HG03469 (cell line): ENCODE data around the gene MRPL42.
"Not testable (repeated sequence)": the region's sequence is repeated elsewhere in the genome, so short reads cannot be mapped to it uniquely, and the experiment has no call there.

Experiments
- ATAC-seq: cut with Tn5 transposase; IDR thresholded peaks from one replicate; pipeline ENCODE4 v1.9.1; 2021; ENCODE audit warnings: mild to moderate bottlenecking, moderate library complexity, moderate number of reproducible peaks; ENCODE audit not compliant: unreplicated experiment

The MRPL42 gene

DNA sequence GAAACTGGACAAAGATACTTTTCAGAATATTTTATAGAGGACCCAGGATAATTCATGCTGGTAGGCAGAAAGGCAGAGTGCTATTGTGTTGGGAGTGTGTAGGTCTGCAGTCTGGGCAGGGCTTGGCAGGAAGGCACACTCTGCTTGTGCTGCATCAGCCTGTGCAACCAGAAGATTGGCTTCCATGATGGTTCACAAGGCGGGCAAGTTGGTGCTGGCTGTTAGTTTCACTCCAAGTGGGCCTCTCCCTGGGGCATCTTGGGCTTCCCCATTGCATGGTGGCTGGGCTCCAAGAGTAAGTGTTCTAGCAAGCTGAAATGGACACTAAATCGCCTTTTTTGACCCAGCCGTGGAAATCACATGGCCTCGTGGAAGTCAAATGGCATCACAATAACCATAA is 23.7 kb upstream of the MRPL42 start:
- no peak for ATAC-seq

DNA sequence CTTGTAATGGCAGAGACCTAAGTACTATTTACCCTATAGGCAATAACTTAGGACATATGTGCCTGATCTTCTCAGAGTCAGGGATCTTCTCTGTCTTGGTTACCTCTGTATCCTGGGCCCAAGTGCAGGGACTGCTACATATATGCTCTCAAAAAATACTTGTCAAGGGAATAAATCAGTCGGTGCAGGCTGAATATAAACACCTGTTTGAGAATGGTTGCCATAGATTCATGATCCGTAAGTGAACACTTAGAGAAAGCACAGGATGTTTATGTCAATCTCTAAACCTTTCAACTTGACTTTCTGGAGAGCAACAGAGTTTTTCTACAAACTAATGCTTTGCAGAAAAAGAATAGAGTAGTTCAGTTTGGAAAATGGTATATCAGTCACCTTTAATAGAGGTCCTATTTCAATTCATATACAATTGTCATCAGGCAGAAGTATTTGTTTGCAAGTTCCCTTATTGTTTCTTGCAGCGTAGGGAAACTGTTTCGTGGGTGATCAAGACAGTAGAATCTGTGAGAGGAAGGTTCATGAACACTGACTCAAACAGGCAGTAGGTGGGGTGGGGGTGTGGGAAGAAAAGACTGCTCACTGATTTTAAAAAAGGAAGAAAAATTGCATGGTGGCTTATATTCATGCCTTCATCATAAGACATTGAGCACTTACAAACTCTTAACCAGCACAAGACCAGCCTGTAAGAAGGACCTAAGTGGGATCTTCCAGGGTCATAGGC is 19.6 kb upstream of the MRPL42 start:
- no peak for ATAC-seq

DNA sequence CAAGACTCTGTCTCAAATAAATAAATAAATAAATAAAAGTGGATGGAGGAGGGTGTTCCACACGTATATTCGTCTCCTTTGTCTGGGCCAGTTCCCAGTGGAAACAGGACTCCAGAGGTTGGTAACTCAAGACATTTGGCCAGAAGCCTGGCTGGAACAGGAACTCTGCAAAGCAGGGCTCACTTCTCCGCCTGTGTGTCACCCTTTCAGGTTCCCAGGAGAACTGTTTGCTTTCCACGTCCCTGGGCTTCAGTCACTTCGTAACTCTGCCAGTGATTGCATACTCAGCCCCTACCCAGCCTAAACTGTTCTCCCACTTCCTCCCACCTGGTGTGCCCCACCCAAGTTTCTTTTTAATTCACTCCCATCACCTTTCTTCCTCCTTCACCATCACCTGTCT is 18.5 kb upstream of the MRPL42 start:
- ATAC-seq, result peak; percentile 17

DNA sequence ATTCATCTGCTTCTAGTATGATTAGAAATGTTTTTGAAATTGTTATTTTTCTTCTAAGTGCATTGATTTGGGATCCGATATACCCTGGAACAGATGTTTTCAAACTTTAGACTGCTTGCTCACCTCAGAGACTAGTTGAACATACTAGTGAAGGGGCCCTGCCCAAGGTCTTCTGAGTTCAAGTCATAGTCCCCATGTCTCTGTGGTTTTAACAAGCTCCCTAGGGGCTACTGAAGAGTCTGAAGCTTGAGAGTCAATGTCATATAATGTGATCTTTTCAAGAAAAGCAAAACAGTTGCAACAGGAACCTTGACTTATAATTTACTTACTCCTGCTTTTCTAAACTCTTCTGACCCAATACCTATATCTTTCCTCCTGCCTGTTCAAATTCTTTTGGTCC is 18.0 kb upstream of the MRPL42 start:
- ATAC-seq, result peak; percentile 84

DNA sequence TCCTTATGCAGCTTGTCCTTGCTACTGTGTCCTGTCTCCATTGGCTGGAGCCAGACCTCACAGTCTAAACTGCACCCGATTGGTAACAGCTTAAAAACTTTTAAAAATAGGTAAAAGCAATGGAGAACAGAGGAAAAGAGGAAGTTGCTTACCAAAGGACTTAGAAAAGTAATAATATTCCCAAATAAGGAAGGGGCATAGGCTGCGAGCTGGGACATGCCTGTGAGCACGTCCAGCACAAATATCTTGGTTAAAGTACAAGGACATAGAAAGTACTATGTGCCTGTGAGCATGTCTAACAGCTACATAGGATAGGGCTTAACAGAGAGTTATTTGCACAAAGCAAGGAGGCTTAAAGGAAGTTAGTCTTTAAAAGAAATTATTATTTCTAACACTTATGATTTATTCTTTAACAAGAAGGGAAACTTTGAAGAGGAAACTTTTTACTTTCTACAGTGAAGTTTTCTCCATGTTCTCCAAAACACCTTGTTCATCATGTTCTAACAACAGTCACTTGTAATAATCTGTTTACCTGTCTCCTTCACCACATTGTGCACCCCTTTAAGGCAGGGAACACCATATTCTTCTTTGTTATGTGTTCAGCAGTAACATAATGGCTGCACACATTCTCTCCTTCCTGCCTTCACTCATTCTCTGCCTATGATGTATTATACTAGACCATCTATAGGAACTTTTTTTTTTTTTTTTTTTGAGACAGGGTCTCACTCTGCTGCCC is 15.7 kb upstream of the MRPL42 start:
- no peak for ATAC-seq

DNA sequence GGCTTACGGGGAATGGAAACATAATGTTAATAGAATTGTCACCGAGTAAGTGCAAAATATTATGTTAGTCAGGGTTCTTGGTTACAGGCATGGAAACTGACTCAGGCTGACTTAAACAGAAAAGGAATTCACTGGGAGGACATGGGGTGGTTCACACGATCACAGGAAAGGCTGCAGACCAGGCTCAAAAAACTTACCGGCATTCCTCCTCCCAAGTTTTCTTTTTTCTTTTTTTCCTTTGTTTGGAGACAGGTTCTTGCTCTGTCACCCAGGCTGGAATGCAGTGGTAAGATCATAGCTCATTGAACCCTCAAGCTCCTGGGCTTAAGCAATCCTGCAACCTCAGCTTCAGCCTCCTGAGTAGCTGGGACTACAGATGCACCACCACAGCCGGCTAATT is 13.7 kb upstream of the MRPL42 start:
- ATAC-seq, result no peak

DNA sequence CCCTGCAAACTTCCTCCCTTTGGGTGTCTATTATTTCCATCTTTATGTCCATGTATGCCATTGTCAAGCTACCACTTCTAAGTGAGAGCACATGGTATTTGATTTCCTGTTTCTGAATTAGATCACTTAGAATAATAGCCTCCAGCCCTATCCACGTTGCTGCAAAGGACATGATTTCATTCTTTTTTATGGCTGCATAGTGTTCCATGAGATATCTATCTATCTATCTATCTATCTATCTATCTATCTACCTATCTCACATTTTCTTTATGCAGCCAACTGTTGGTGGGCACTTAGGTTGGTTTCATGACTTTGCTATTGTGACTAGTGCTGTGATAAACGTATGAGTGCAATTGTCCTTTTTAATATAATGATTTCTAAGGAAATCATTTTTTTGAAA is 11.2 kb upstream of the MRPL42 start:
- ATAC-seq, result no peak

DNA sequence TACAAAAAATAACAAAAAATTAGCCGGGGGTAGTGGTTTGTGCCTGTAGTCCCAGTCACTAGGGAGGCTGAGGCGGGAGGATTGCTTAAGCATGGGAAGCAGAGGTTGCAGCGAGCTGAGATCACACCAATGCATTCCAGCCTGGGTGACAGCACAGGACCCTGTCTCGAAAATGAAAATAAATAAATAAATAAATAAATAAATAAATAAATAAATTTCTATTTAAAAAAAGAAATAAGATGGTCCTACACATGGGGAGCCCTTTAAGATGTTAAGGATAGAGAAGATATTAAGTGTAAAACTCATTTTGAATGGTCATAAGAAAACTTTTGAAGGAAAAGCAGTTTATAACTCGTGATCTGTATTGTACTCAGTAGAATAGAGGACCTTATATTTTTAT is 8.2 kb upstream of the MRPL42 start:
- no peak for ATAC-seq

DNA sequence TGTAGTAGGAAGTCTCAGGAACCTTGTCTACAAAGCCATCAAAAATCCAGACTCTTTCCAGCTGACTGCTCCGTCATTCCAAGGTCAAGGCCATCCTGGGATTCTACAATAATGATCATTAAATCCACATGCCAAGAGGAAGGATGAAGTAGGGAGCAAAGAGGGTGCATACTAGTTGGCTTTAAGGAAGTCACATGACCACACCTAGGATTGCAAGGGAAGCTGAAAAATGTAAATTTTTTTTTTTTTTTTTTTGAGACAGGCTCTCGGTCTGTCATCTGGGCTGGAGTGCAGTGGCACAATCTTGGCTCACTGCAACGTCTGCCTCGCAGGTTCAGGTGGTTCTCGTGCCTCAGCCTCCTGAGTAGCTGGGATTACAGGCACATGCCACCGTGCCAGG is 7.3 kb upstream of the MRPL42 start:
- no peak for ATAC-seq

DNA sequence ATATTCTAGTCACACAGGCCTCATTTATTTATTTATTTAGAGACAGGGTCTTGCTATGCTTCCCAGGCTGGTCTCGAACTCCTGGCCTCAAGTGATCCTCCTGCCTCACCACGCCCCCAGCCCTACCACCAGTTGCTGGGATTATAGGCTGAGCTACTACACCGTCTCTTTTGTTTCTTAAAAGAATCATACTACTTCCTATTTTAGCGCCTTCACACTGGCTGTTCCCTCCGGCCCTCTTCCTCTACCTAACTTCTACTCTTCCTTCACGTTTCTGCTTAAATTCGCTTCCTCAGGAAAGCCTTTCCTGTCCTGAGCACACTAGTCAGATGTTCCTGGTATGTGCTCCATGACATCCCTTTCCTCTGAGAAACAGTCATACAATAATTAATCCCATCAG is 6.4 kb upstream of the MRPL42 start:
- ATAC-seq, result no peak

DNA sequence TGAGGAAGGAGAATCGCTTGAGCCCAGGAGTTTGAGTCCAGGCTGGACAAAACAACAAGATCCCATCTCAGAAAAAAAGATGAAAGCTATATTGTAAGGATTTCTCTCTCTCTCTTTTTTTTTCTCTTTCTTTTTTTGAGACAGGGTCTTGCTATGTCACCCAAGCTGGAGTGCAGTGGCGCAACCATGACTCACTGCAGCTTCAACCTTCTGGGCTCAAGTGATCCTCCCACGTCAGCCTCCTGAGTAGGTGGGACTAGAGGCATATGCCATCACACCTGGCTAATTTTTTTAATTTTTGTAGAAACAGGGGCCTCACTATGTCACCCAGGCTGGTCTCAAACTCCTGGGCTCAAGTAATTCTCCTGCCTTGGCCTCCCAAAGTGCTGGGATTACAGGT is 5.8 kb upstream of the MRPL42 start:
- ATAC-seq, result no peak

DNA sequence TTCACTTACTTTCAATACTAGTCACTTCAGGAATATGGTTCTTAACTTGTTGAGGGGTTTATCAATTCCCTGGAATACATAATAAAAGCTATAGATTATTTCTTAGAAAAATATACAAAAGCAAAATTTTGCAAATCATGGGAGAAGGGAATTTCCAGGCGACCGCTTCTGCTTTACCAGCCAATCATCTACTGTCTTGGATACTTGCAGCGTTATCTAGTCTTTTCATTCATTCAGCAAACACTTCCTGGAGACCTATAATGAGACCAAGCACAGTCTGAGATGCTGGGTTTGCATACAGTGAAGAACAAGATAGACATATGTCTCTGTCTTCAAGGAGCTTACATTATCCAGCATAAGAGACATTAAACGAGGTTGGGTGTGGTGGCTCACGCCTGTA is 1.5 kb upstream of the MRPL42 start:
- ATAC-seq, result no peak

DNA sequence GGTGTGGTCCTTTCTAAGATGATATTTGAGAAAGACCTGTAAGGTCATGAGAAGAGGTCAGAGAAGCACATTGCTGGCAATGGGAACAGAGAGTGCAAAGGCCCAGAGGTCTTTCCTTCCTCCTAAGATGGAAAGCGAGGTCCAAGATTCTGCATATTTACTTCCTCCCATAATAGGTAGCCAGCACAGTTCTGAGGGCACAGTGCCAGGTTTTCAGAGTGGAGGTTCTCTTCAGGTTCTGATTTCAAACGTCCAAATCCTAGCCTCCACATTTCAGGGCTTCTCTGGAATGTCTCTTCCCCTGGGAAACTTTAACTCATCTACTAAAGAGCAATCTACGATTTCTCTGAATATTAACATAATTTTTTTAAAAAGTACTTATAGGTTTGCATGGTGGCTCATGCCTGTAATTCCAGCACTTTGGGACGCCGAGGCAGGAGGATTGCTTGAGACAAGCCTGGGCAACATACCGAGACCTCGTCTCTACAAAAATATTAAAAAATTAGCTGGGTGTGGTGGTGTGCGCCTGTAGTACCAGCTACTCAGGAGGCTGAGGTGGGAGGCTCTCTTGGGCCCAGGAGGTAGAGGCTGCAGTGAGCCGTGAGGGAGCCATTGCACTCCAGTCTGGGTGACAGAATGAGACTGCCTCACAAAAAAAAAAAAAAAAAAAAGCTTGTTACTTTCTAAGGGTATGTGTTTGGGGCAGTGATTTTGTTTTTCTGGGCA is 526 bp upstream of the MRPL42 start:
- no peak for ATAC-seq

DNA sequence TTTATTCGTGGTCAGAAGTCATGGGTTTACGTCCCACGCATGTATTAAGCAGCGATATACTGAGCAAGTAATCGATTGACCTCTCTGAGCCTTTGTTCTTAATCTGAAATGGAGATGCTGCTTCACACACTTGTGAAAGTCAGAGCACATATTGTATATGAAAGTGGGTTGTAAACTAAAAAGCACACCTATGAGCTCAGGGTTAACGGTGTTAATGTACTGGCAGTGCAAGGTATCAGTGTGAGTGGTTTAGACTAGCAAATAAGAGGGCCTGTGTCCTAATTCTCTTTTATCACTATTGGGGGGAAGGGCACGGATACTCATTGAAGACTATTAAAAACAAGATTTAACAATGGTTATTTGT is 676 bp downstream of the MRPL42 start:
- peak; percentile 9 for ATAC-seq

DNA sequence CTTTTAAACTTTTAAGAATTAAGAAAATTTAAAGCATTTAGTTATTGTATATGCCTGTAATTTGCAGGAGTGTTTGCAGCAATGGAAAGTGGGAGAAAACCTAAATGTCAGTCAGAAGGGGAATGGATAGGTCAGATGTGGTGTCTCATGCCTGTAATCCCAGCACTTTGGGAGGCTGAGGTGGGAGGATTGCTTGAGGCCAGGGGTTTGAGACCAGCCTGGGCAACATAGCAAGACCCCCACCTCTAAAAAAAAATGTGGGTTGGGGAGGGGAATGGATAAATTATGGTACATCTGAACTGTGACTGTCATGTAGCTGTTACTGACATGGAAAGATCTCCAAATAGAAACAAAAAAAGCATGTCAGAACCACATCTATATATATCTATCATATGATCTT is 2.1 kb downstream of the MRPL42 start:
- no peak for ATAC-seq

DNA sequence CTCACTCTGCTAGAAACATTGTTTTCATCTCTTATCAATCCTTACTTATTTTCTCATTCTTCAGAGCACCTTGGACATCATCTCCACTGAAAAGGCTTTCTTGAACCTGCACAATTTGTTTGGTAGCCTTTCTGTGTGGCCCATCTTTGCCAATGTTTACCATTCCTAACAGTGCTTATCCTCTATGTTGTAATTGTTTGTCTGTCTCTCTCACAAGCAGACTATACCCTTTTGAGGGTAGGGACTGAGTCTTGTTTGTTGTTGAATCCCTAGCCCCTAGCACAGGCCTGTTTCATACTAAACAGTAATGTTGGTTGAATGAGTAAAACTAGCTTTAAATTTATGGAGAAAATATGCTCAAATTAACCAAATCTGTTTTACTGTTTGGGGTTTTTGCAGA is 9.2 kb downstream of the MRPL42 start:
- no peak for ATAC-seq

DNA sequence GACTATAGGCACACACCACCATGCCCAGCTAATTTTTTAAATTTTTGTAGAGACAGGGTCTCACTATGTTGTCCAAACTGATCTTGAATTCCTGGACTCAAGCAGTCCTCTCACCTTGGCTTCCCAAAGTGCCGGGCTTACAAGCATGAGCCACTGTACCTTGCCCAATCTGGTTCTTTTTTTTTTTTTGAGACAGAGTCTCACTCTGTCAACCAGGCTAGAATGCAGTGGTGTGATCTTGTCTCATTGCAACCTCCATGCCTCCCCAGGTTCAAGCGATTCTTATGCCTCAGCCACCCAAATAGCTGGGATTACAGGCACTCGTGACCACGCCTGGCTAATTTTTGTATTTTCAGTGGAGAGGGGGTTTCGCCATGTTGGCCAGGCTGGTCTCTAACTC is 15.4 kb downstream of the MRPL42 start:
- ATAC-seq, result no peak

DNA sequence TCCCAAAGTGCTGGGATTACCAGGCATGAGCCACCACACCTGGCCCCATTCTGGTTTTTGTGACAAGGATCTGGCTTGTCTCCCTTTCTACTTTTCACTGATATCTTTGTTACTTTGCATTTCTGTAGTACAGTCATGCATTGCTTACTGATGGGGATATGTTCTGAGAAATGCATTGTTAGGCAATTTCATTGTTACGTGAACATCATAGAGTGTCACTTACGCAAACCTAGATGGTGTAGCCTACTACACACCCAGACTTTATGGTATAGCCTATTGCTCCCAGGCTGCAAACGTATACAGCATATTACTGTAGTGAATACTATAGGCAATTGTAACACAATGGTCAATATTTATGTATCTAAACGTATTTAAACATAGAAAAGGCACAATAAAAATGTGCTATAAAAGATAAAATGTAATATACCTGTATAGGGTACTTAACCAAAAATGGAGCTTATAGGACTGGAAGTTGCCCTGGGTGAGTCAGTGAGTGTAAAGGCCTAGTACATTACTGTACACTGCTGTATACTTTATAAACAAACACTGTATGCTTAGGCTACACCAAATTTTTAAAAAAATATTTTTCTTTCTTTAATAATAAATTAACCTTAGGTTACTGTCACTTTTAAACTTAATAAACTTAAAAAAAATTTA is 16.0 kb downstream of the MRPL42 start:
- no peak for ATAC-seq

DNA sequence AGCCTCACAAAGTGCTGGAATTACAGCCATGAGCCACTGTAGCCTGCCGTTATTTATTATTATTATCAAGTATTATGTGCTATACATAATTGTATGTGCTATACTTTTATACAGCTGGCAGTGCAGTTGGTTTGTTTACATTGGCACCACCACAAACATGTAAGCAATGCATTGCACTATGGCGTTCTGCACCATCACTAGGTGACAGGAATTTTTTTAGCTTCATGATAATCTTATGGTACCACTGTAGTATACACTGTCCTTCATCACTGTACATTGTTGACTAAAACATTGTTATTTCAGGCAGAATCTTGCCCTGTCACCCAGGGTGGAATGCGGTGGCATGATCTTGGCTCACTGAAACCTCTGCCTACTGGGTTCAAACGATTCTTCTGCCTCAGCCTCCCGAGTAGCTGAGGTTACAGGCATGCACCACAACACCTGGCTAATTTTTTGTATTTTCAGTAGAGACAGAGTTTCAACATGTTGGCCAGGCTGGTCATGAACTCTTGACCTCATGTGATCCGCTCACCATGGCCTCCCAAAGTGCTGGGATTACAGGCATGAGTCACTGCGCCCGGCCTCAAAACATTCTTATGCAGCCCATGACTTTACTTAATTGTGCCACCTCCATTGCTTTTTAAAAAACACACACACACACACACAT is 17.1 kb downstream of the MRPL42 start:
- ATAC-seq, result no peak

DNA sequence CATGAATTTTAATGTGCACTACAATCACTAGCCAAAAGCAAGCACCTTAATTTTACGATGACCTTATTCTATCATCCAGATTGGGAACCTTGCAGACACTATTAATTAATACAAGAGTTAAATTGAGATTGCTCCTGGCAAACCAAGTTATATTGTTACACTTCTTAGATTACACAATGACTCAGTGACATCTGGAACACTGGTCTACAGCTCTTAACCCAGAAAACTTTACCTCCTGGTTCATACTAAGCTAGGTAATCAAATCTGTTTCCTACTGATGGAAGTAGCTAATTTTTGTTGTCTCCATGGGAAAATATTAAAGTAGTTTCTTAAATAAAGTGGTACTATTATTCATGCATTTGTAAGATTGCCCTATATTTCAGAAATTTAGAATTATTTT is 25.5 kb downstream of the MRPL42 start:
- ATAC-seq, result not testable (repeated sequence)

DNA sequence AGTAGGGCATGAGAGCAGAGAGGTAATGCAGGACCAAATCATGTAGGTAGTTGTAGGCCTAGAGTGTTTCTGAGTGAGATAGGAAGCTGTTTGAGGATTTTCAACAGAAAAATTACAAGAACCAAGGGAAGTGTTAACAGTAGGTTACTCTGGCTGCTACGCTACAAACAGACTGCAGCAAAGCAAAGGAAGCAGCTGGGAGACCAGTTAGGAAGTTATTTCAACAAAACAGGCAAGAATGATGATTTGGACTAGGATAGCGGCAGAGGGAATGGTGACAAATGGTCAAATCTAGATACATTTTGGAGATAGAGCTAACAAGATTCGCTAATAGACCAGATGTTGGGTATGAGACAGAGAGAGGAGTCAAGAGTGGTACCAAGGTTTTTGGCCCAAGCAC is 26.8 kb downstream of the MRPL42 start:
- ATAC-seq, result no peak
